Body of pancreas (tissue), 4 donors: ENCODE results near the gene PLD1. TPM values are rescaled to one million over a fixed set of nuclear protein-coding genes. Genes with fewer than 3 reads are reported as not detected.

Experiments used
- ATAC-seq: fragments of 150-250 bp; one replicate; pipeline ENCODE4 v1.9.1; 2016
- DNase-seq, 4 donors: peaks; one replicate each; pipeline ENCODE4 v3.0.0-alpha.2; 2019
- H3K27ac ChIP-seq, 4 donors: fragments of 200-600 bp; sonication (generic); 1 replicate in 3 of 4; 2 replicates in 1 of 4; pipeline versions ENCODE4 v1.5.1 to v1.6.1; 2016 to 2019; ENCODE audit warnings: mild to moderate bottlenecking in 1 of 4, mixed read lengths in 1 of 4, moderate library complexity in 1 of 4
- H3K27me3 ChIP-seq, 2 donors: fragments of 200-600 bp; sonication (generic); one replicate each; pipeline ENCODE4 v1.6.0; 2016; ENCODE audit warnings: mild to moderate bottlenecking in 1 of 2
- H3K36me3 ChIP-seq, 2 donors: fragments of 200-600 bp; sonication (generic); replicated peaks in 1 of 2; 2 replicates each; pipeline ENCODE4 v1.5.1; 2016; ENCODE audit warnings: low read depth in 2 of 2; ENCODE audit not compliant: insufficient read depth in 1 of 2
- H3K4me1 ChIP-seq: fragments of 200-600 bp; sonication (generic); one replicate; pipeline ENCODE4 v1.6.0; 2016
- H3K4me3 ChIP-seq, 2 donors: fragments of 200-600 bp; sonication (generic); 1 replicate in 1 of 2; 2 replicates in 1 of 2; pipeline ENCODE4 v1.5.1; 2016 to 2019
- H3K9me3 ChIP-seq, 3 donors: fragments of 200-600 bp; sonication (generic); 1 replicate in 2 of 3; 2 replicates in 1 of 3; pipeline ENCODE4 v1.5.1; 2016
- CTCF ChIP-seq, 7 experiments: fragments of 450-650 bp in 4 of 7; fragments of 200-600 bp in 3 of 7; sonication (generic) in 3 of 7; IDR thresholded peaks; one replicate each; pipeline ENCODE4 v1.5.1; 2016 to 2019; ENCODE audit warnings: antibody characterized with exemption in 7 of 7
- POLR2A ChIP-seq, 3 donors: fragments of 450-650 bp; IDR thresholded peaks; one replicate each; pipeline ENCODE4 v1.6.1; 2016; ENCODE audit warnings: antibody characterized with exemption in 3 of 3, mild to moderate bottlenecking in 2 of 3
- WGBS, 2 donors: methylation state at CpG; one replicate each; pipeline ENCODE4 v1.1.5; 2017; 5-methylcytosine and 5-hydroxymethylcytosine counted together
- intact Hi-C: fragments of 100-400 bp; cut with DNase I; formaldehyde crosslinking; loops from one replicate; pipeline ENCODE4 v1.15.1; 2023
- total RNA-seq, 2 donors: library from RNA; depleted of rRNA; stranded (reverse); fragments of >200 nt; gene quantifications; one replicate each; pipeline ENCODE4 v1.1.0, GENCODE V29; 2016

The PLD1 gene
- total RNA-seq, 2 donors from 2014 or later, result 60.4 to 96.2 TPM

GRCh38 chr3:171830518-171830875 is 20.2 kb upstream of the PLD1 start:
- no peak for ATAC-seq
- peaks cover 35% of the 10 kb centered on the region for H3K4me1 ChIP-seq
- intact Hi-C loops, result no loop called here
- H3K36me3 ChIP-seq, result no peaks in the 10 kb centered on the region
- TF ChIP-seq CTCF (IDR thresholded peaks at IDR 0.05) (no peak), POLR2A (IDR thresholded peaks at IDR 0.05) (no peak)
- H3K27me3 ChIP-seq, result no peaks in the 10 kb centered on the region
- peak overlapping the region in 1 of 4 donors; percentile 23 for H3K27ac ChIP-seq
- no peak overlapping the region for H3K4me3 ChIP-seq
- no peaks in the 10 kb centered on the region for H3K9me3 ChIP-seq
- no peak for DNase-seq

GRCh38 chr3:171829841-171830517 is 19.7 kb upstream of the PLD1 start:
- DNase-seq (peak; percentile 73 to 82 (median 80)), ATAC-seq (peak; percentile 83)
- Histone ChIP-seq H3K4me3 (no peak overlapping the region), H3K27me3 (no peaks in the 10 kb centered on the region), H3K27ac (peak overlapping the region in 1 of 4 donors; percentile 23), H3K36me3 (no peaks in the 10 kb centered on the region), H3K9me3 (no peaks in the 10 kb centered on the region), H3K4me1 (peaks cover 35% of the 10 kb centered on the region)
- intact Hi-C loops, result no loop called here
- TF ChIP-seq CTCF (IDR thresholded peaks at IDR 0.05) (peak; percentile 32 to 77 (median 66)), POLR2A (IDR thresholded peaks at IDR 0.05) (no peak)
- 7 to 10% methylated on average over 6 of the region's 6 CpGs for WGBS, 2 donors

- 63 to 66% methylated on average over 5 of the region's 5 CpGs for WGBS, 2 donors
- peaks cover 28% of the 10 kb centered on the region for H3K4me1 ChIP-seq
- peak overlapping the region in 1 of 4 donors; percentile 23 for H3K27ac ChIP-seq
- H3K36me3 ChIP-seq, result no peaks in the 10 kb centered on the region
- DNase-seq (no peak), ATAC-seq (no peak)
- no peaks in the 10 kb centered on the region for H3K9me3 ChIP-seq
- intact Hi-C loops, result no loop called here
- no peak overlapping the region for H3K4me3 ChIP-seq
- H3K27me3 ChIP-seq, result no peaks in the 10 kb centered on the region
- TF ChIP-seq CTCF (IDR thresholded peaks at IDR 0.05) (no peak), POLR2A (IDR thresholded peaks at IDR 0.05) (no peak)
Measured at GRCh38 chr3:171828902-171829770, 18.9 kb upstream of the PLD1 start.

GRCh38 chr3:171827836-171828458 is 17.7 kb upstream of the PLD1 start:
- Histone ChIP-seq H3K27me3 (no peaks in the 10 kb centered on the region), H3K27ac (no peak overlapping the region), H3K4me3 (no peak overlapping the region), H3K4me1 (peaks cover 17% of the 10 kb centered on the region), H3K36me3 (no peaks in the 10 kb centered on the region), H3K9me3 (no peaks in the 10 kb centered on the region)
- WGBS, 2 donors, result 67 to 75% methylated on average over 10 of the region's 10 CpGs
- DNase-seq (no peak), ATAC-seq (no peak)
- intact Hi-C loops, result no loop called here
- TF ChIP-seq CTCF (IDR thresholded peaks at IDR 0.05) (no peak), POLR2A (IDR thresholded peaks at IDR 0.05) (no peak)
